GM21528 (cell line): ENCODE results near the gene ERN1.

Source experiments
- ATAC-seq: cut with Tn5 transposase; IDR thresholded peaks from one replicate; pipeline ENCODE4 v1.9.1; 2021; ENCODE audit warnings: mild to moderate bottlenecking, moderate library complexity; ENCODE audit not compliant: unreplicated experiment, low FRiP score

ERN1 gene

DNA sequence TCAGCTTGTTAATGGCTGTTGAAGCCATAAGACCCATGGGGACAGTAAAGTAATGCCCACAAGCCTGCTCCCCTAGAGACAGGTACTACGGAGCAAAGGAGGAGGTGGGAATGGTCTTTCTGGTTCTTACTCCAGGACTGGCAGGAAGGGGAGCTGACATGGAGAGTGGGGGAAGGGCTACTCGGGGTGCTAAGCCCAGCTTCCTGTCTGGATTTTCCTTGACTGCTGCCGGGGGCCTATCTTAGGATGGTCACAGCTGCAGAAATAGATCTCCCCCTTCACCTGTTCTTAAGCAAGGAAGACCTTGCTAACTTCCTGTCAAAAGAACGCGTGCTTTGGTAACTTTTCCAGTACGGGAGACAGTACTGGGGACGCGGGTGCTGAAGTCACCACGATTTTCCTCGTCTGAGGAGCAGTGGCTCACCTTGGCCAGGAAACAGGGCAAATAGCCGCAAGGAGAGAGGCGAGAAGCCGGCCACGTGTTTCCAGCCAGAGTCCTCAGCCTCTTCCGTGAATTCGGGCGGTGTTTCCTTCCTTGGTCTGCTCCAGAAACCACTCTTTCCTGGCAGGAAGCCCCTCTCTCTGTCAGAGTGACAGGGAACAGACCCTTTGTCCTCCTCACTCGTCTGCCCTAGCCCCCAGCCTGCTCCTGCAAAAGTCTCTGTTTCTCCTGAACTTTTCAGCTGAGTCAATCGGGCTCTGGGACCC is 132.4 kb downstream of the ERN1 start:
- ATAC-seq = no peak

DNA sequence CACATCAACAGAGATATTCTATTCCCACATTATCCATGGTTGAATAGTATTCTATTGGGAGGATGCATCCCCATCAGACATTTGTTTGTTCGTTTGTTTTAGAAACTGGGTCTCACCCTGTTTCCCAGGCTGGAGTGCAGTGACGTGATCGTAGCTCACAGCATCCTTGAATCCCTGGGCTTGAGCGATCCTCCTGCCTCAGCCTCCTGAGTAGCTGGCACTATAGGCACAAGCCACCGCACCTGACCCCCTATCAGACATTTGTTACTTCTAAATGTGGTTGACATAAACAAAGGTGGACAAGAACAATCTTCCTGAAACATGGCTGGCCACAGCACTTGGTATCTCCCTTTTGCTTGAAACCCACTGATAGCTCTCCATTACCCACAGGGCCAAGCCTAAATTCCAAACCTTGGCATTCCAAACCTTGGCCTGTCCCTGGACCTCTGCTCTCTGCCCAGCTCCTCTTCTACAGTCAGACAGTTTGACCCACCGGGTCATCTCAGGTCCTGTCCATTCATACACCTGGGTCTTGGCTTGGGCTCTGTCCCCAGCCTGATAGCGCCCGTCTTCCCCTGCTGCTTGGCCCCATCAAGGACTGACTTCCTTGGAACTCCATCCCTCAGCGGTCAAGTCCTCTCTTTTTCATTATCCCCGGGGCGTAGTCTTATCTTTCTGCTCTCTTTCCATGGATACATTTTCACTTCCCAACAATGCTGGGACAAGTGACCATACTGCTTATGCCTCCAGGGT is 133.3 kb downstream of the ERN1 start:
- ATAC-seq = no peak

DNA sequence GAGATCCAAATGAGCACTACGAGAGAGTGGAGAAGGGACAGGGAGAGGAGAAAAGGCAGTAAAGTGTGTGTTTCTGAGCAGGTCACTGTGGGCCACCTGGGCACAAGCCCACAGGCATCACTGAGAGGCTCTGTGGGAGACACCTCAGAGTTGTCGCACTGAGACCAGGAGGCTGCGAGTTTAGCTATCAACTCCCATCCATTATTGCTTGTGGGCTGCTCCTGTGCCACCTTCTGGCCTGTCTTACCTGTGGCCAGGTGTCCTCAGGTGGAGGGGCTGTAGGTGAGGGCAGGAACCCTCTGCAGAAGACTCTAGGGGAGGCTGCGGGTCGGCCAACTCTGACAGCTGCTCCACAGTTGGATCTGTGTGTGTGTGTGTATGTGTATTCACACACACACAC is 134.3 kb downstream of the ERN1 start:
- no peak for ATAC-seq

DNA sequence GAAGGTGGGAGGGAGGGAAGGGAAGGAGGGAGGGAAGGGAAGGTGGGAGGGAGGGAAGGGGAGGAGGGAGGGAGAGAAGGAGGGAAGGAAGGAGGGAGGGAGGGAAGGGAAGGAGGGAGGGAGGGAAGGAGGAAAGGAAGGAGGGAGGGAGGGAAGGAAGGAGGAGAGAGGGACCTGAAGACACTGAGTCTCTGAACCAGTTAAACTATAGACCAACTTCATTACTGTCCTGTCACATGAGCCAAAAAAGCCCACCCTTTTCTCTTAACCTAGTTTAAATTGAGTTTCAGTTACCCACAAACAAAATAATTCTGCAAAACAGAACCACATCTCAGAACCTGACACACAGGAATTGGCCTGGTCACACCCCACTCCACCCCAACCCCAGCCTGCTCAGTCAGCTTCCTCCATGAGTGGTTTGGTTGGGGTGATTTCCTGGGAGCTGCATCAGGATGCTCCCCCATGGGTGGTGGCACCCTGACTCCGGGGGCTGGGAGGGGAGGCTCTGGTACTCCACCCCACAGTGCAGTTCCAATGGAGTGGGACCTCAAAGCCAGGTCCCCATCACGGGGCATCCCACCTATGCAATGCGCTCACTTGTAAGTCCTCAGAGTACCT is 136.5 kb downstream of the ERN1 start:
- ATAC-seq = no peak

DNA sequence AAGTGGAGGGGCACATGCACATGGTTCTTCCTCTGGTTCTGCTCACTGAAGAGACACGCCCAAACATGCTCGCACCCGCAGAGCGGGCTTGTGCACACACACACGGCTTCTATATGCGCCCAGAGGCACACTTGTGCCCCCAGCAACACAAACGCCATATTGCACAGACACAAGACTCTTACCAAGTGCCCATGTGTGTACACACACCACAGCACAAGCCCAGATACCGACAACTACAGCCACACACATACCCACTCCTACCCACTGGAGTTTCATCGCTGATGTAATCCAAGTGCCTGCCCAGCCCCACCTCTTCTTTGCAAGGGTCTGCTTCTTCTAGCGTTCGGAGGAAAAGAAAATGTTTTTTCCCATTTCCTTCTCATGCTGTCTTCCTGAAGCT is 138.3 kb downstream of the ERN1 start:
- ATAC-seq = no peak

DNA sequence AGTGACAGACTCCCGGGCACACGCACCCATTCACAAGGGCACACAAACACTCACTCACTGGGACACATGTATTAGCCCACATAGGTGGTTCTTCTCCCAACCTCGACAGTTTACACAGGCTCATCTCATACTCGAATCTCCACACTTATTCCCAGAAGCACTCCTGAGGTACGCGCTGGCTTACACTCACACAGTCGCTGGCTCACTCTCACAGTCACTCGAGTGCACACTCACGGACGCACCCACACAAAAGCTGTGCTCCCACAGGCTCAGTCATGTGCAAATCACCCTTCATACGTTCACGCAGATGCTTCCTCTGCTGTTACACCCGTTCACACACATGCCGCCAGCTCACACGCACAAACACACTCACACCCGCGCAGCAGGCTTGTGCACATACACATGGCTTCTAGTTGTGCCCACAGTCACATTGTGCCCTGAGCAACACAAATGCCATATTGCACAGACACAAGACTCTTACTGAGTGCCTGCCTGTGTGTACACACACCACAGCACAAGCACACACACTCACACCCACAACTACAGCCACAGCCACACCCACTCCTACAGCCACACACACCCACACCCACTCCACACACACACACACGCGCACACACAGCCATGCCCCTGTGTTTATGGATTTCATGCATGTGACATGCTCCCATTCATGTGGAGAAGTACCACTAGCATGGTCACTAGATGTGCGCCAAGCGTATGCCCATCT is 140.2 kb downstream of the ERN1 start:
- ATAC-seq = no peak
